ENCODE results near the gene PLBD2.

PLBD2 gene

GRCh38 chr12:113359939-113360748 lies 1.8 kb downstream of the PLBD2 start:
- peak overlapping the region; percentile 93 to 96 for H3K4me3 ChIP-seq (replicated peaks in 1 of 2; ENCODE audit: low read depth in 2 of 2, low read length in 2 of 2)
- TF ChIP-seq, protein P1, sequence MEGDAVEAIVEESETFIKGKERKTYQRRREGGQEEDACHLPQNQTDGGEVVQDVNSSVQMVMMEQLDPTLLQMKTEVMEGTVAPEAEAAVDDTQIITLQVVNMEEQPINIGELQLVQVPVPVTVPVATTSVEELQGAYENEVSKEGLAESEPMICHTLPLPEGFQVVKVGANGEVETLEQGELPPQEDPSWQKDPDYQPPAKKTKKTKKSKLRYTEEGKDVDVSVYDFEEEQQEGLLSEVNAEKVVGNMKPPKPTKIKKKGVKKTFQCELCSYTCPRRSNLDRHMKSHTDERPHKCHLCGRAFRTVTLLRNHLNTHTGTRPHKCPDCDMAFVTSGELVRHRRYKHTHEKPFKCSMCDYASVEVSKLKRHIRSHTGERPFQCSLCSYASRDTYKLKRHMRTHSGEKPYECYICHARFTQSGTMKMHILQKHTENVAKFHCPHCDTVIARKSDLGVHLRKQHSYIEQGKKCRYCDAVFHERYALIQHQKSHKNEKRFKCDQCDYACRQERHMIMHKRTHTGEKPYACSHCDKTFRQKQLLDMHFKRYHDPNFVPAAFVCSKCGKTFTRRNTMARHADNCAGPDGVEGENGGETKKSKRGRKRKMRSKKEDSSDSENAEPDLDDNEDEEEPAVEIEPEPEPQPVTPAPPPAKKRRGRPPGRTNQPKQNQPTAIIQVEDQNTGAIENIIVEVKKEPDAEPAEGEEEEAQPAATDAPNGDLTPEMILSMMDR (IDR thresholded peaks at IDR 0.05; ENCODE audit: low read depth, low read length) = peak; percentile 16
- peak; percentile 12 to 21 for DNase-seq (ENCODE audit: low read depth in 2 of 2)

GRCh38 chr12:113361574-113362370 lies 3.4 kb downstream of the PLBD2 start:
- no peak overlapping the region for H3K4me3 ChIP-seq (replicated peaks in 1 of 2; ENCODE audit: low read depth in 2 of 2, low read length in 2 of 2)
- DNase-seq (ENCODE audit: low read depth in 2 of 2) = no peak
- TF ChIP-seq, protein P1 (IDR thresholded peaks at IDR 0.05; ENCODE audit: low read depth, low read length) = no peak

GRCh38 chr12:113364698-113365097 lies 6.3 kb downstream of the PLBD2 start:
- no peak overlapping the region for H3K4me3 ChIP-seq (replicated peaks in 1 of 2; ENCODE audit: low read depth in 2 of 2, low read length in 2 of 2)
- TF ChIP-seq, protein P1 (IDR thresholded peaks at IDR 0.05; ENCODE audit: low read depth, low read length) = no peak
- DNase-seq (ENCODE audit: low read depth in 2 of 2) = no peak

DNA sequence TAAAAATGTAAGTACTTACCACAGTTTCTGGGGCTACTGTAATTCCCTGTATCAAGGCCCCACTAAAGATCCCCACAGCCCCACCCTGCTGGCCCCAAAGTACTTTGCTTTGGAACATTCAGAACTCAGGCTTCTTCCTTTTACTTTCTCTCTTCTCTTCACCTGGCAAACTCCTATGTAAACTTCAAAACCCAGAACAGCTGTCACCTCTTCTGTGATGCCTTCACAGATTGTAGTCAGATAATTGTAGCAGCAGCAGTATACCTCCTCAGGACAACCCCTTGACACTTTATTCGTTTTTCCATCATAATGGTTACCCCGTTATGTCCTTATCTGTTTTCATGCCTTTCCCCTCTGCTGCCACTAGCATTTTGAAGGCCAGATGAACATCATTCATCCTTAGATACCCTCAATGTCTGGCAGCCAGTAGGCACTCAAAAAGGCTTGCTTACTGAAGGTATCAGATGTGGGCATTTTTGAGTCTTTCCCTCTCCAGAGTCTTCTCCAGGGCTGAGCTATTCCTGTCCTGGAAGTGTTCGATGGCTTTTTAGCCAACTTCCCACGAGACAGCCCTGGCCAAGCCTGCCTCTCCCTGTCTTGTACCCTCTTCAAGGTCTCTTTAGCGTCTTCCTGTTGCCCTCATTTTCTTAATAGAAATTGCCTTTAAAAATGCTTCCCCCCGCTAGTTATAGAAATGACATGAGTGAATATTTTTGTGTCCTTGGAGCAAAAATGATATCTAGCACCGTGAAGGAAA lies 7.4 kb downstream of the PLBD2 start:
- no peak overlapping the region for H3K4me3 ChIP-seq (replicated peaks in 1 of 2; ENCODE audit: low read depth in 2 of 2, low read length in 2 of 2)
- TF ChIP-seq, protein P1 (IDR thresholded peaks at IDR 0.05; ENCODE audit: low read depth, low read length) = no peak
- no peak for DNase-seq (ENCODE audit: low read depth in 2 of 2)

- H3K4me3 ChIP-seq (replicated peaks in 1 of 2; ENCODE audit: low read depth in 2 of 2, low read length in 2 of 2) = no peak overlapping the region
- TF ChIP-seq, protein P1 (IDR thresholded peaks at IDR 0.05; ENCODE audit: low read depth, low read length) = no peak
- DNase-seq (ENCODE audit: low read depth in 2 of 2) = peak in 1 of 2 donors; percentile 13
These were observed 8.4 kb downstream of the PLBD2 start for GRCh38 chr12:113366827-113367226.

DNA sequence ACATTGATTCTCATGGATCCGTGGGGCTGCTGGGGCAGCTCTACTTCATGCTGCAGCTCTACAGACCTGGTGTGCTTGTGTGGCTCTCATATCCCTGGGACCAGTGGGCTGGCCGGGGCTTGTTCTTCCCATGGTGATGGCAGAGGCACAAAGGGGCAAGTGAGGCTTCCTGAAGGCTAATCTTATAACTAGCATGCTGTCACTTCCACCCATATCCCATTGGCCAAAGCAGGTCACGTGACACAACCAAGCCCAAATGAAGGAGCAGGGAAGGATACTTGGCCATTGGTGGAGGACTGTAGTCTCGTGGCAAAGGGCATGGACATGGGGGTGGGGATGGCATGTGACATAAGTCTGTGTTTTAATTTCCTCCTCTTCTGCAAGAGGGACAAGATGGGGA lies 9.9 kb downstream of the PLBD2 start:
- TF ChIP-seq, protein P1 (IDR thresholded peaks at IDR 0.05; ENCODE audit: low read depth, low read length) = no peak
- no peak overlapping the region for H3K4me3 ChIP-seq (replicated peaks in 1 of 2; ENCODE audit: low read depth in 2 of 2, low read length in 2 of 2)
- DNase-seq (ENCODE audit: low read depth in 2 of 2) = no peak

All from cardiac fibroblast (primary cell).